CD4-positive, alpha-beta T cell treated with Interleukin-2 at 100 ng/mL for 4 hours (primary cell): Measurements from ENCODE around the gene RASGRP4.
"Not testable (repeated sequence)": the region's sequence is repeated elsewhere in the genome, so short reads cannot be mapped to it uniquely, and the experiment has no call there.

Experiments used
- DNase-seq: peaks from one replicate; pipeline ENCODE4 v3.0.0-alpha.2; 2020; ENCODE audit warnings: low spot score

RASGRP4 gene

GRCh38 chr19:38370299-38370698, 55.7 kb downstream of the RASGRP4 start:
- no peak for DNase-seq

GRCh38 chr19:38369584-38369983, 56.4 kb downstream of the RASGRP4 start:
- DNase-seq, result no peak

GRCh38 chr19:38367041-38367440, 59.0 kb downstream of the RASGRP4 start:
- no peak for DNase-seq

- not testable (repeated sequence) for DNase-seq
Measured at GRCh38 chr19:38362946-38363688, 62.9 kb downstream of the RASGRP4 start.

- DNase-seq, result peak; percentile 68
Measured at GRCh38 chr19:38362076-38362945, 63.7 kb downstream of the RASGRP4 start.

- DNase-seq, result peak; percentile 58
Measured at GRCh38 chr19:38361633-38362075, 64.4 kb downstream of the RASGRP4 start.

GRCh38 chr19:38360839-38361631, 65.0 kb downstream of the RASGRP4 start:
- no peak for DNase-seq

GRCh38 chr19:38360351-38360750, 65.7 kb downstream of the RASGRP4 start:
- no peak for DNase-seq

GRCh38 chr19:38359242-38360021, 66.6 kb downstream of the RASGRP4 start:
- no peak for DNase-seq
